ENCODE measurements around the gene ZNF484. TPM values are rescaled to one million over a fixed set of nuclear protein-coding genes. Genes with fewer than 3 reads are reported as not detected.
A peak's percentile ranks its signal among the peaks of the same experiment; 100 is the strongest.
"Not testable (repeated sequence)": the region's sequence is repeated elsewhere in the genome, so short reads cannot be mapped to it uniquely, and the experiment has no call there.

ZNF484 gene
- 16.0 and 16.6 TPM in 2 replicates for total RNA-seq (2014; rRNA removed; shearing (Covaris generic))
- polyA plus RNA-seq (2014; cell fraction: nucleus; rRNA removed) = 2.9 and 5.7 TPM in 2 replicates

DNA sequence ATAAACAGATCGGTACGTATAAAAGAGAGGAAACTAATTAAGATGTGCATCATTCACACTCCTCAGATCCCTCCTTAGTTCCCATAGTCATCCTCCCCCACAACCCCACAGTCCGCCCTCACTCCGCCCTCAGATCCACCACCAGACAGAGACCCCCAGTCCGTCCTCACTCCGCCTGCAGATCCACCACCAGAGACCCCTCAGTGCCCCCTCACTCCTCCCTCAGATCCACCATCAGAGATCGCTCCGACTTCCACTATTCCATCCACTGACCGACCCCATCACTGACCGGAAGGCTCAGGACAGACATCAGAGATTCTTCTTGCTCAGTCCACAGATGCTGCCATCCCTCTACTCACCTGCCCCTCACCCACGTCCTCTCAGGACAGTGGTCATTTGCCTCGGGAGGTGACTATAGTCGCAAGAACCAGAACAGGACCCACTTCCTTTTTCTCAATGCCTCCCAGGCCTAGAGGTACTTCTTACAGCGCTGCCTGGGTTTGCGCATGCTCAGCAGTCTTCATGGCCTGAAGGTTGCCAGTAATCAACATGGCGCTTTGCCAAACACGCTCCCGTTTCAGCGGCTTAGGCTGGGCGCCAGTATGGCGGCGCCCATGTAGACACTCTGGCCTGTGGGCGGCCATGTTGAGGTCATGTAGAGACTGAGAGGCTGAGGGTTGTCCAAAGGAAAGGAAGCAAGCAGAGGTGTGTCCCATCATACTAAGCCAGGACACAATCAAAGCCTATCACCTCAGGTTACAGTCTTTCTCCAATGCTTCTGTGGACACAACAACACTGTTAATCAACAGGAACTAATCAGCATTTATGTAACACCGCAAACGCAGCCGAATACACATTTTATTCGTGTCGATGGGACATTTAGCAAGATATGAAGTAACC, at the start of gene ZNF484:
ZNF484 (minus strand) TSS at position 508 of the 900 bp plus-strand sequence. CDS start 3,009 bp downstream, outside the sequence.
- DNase-seq (ENCODE audit: extremely low read depth, low read depth) = peak; percentile 99

DNA sequence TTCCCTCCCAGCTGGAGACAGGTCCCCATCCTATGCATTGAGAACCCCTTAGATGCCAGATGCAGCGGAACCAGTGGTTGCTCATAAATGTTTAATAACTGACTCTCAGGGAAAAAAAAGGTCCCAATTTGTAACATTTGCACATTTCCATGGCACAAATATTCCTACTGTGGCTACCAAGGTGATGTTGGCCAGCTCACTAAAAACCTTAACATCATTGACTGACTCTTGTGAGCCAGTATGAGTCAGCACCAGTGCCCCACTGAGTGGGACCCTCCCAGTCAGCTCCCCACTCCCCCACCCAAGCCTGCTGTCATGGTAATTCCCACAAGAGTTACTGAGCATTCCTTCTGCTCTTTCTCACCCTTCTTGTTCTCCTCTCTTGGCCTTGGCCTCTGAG, 42.6 kb upstream of the ZNF484 start:
- DNase-seq (ENCODE audit: extremely low read depth, low read depth) = no peak

GRCh38 chr9:92917176-92917800, 39.5 kb upstream of the ZNF484 start:
- DNase-seq (ENCODE audit: extremely low read depth, low read depth) = no peak

DNA sequence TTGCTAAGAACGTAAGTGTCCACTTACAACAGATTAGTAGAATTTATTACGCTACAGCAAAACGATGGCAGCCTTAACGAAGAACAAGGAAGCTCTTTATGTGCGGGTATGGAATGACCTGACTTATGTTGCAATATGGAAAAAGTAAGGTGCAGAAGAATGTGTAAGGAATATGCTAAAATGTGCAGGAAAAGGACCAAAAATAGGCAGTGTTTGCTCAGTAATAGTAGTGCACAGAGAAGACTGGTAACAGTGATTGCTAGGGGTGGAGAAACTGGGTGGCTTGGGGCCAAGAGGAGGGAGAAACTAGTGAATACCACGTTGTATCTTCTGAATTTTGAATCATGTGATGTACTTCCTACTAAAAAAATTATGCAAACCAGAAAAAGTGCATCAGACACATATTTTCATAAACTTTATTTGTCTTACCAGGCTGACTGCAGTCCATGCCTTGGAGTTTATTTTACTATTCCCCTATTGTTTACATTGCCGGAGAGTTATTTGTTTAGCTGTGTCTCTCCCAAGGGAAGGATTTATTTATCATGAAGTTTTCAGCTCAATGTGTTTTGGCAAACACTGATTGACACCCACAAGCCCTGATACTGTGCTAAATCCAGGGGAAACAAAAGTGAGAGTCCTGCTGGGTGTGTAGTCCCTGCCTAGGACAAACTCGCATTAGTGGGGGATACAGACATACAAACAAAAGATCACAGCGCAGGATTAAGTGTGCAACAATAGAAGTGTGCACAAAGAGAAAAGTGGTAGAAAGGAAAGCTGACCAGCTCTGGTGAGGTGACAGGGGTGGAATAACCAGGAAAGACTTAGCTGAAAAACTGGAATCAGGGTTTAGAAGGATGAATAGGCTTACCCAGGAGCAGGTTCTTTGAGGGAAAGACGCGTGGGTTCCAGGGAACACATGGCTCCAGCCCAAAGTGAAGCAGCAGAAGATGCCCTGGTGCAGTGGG, 34.0 kb upstream of the ZNF484 start:
- peak; percentile 91 for DNase-seq (ENCODE audit: extremely low read depth, low read depth)

- DNase-seq (ENCODE audit: extremely low read depth, low read depth) = not testable (repeated sequence)
Observed at GRCh38 chr9:92905137-92905536, 27.3 kb upstream of the ZNF484 start.

DNA sequence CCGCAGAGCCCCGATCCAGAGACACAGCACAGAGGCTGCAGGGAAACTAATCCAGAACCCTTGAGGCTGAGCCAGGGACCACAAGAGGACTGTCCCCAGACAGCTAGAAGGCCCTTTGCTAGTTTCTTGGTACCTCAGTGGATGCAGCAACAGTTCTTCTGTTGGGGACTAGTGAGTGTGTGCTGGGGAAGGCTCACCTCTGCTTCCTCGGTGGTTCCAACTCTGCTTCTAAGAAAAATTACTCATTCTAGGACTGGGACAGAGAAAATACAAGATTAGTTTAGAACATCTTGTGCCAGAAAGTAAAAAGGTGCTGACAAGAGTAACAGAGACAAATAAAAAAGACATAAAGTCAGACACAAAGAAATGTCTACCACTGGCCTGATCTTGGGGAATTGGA, 19.5 kb upstream of the ZNF484 start:
- DNase-seq (ENCODE audit: extremely low read depth, low read depth) = no peak

DNA sequence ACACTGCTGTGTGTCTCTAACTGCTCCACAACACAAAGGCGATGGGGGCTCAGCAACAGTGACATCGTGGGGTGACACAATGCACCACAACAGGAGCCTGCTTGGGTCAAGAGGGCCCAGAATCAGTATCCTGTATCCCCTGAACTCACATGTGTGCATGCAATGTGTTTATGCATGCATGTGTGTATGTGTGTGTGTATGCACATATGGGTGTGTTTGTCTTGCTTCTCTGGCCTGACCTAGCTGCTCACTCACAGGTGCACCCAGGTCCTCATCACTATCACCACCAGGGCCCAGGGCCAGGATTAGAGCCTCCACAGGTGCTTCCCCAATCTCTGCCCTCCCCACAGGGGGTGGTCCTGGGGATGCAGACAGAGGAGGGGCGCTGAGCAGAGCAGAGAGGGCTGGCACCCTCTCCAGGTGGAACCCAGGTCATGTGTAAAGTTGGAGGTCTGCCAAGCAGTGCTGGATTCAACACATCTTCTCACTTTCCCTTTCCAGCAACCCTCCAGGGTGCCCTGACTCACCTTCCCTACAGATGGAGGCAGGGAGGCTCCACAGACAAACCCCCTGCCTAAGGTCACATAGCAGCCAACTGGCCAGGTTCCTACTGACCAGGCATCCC, 18.1 kb upstream of the ZNF484 start:
- no peak for DNase-seq (ENCODE audit: extremely low read depth, low read depth)

GRCh38 chr9:92894711-92895362, 17.0 kb upstream of the ZNF484 start:
- DNase-seq (ENCODE audit: extremely low read depth, low read depth) = no peak

DNA sequence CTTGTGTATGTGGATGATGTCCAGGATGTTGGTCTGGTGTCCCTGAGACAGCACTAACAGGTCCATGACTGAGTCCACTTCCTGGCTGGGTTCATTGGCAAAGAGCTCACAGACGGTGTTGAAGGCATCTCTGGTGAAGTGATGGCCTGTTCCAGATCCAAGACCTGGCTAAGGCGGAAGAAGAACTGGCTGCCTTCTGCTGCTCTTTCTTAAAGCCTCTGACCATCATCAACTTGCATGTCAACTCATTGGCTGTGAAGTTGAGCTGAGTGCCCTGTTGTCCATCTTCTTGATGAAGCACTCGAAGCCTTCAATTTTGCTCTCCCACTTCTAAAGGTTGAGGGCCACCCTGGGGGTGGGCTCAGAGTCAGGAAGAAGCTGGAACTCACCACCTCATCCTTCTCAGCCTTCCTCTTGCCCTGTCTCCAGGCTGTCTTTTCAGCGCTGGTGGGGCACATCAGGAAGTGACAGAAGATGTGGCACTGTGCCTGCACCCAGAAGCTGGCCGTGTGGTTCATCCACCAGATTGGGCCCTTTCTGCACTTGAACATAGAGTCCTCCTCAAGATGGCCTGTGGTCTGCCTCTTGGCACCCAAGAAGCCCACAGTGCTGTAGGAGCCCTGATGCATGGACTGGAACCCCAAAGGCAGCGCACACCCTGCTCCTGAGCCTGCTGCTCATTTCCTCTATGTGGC, 16.2 kb upstream of the ZNF484 start:
- not testable (repeated sequence) for DNase-seq (ENCODE audit: extremely low read depth, low read depth)

DNA sequence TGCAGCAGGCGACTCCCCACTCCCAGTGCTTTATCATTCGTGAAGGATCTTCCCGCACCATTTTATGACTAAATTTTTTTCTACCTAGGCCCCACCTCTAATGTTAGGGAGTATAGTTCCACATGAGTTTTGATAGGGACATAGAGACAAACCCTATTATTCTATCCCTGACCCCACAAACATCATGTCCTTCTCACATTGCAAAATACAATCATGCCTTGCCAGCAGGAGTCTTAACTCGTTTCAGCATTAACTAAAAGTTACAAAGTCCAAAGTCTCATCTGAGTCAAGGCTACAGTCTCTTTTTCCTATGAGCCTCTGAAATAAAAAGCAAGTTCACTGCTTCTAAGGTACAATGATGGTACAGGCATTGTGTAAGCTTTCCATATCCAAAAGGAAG, 14.4 kb upstream of the ZNF484 start:
- not testable (repeated sequence) for DNase-seq (ENCODE audit: extremely low read depth, low read depth)

GRCh38 chr9:92890761-92891160, 12.9 kb upstream of the ZNF484 start:
- DNase-seq (ENCODE audit: extremely low read depth, low read depth) = no peak

DNA sequence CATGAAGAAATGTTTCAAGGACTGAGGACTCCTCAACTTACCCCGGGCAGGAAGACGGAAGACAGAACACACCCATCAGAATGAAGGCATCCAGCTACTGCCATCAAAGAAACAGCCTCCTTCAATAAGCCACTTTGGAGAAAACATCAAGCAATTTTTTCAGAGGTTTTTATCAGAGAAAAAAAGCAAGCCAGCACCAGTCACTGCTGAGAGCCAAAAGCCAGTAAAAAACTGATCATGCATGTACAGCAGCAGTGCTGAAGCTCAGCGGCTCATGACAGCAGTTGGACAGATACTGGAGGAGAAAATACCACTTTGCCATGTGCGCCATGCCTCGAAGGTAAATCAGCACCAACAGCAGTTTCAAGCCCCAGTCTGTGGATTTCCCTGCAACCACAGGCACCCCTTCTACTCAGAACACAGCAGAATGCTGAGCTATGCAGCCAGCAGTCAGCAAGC, 10.1 kb upstream of the ZNF484 start:
- DNase-seq (ENCODE audit: extremely low read depth, low read depth) = no peak

DNA sequence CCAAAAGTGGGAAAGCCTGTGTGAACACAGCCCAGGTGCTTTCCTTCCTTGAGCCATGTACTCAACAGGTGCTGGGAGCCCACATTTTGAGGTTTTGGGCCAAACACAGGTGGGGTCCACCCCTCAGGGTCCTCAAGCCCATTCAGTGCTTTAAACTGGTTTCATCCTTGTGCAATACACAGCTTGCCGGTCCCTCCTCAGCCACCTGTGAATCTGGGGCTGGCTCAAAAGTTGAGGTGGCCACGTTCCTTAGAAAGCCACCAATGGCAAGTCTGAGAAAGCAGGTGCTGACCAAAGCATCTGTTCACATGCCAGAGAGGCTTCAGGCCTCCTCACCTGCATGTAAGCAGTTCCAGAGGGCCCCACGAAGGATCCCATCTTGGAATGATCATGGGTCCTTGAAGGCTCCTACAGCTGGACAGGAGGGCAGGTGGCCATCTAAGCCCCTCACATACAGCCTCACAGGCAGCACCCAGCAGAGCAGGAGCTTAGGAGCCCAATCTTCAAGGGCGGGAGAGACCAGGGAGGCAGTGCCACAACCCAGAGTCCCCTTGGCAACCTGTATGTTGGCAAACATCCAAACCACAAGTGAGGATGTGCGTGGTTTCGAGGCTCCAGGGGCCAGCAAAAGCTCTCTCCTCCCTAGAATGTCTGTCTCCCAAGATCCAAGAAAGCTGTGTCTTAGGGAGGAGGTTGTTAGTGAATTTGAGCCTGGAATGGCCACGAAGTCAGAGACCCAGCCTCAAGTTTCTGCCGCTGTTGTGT, 9.2 kb upstream of the ZNF484 start:
- not testable (repeated sequence) for DNase-seq (ENCODE audit: extremely low read depth, low read depth)

DNA sequence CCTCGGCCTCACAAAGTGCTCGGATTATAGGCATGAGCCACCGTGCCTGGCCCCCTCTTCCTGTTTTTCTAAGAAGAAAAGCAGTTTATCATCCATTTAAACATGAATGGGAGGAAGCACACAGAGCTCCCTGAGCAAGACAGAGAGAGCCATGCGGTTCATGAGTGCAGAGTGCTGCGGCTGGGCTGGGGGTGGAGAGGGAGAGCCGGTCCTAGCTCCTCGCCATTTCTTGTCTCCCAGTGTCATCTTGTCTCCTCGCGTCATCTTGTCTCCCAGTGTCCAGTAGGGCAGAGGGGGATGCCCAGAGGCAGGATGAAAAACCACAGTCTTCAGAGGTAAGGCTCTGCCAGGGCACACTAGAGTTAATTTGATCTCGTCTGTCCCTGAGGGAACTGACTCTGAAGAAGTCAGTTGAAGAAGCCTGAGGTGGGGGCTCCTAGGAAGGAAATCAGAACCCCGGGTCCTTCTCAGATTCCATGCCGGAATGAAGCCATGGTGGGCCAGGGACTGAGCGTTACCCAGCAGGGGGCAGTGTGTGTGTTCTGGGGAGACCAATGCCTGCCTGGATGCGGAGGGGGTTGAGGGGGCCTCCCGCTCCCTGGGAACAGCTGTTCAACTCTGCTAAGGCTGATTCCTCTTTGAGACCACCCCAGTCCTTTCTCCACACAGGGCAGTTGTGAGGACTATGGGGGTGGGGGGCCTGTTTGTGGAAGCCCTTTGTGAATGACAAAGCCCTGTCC, 6.0 kb upstream of the ZNF484 start:
- DNase-seq (ENCODE audit: extremely low read depth, low read depth) = not testable (repeated sequence)

DNA sequence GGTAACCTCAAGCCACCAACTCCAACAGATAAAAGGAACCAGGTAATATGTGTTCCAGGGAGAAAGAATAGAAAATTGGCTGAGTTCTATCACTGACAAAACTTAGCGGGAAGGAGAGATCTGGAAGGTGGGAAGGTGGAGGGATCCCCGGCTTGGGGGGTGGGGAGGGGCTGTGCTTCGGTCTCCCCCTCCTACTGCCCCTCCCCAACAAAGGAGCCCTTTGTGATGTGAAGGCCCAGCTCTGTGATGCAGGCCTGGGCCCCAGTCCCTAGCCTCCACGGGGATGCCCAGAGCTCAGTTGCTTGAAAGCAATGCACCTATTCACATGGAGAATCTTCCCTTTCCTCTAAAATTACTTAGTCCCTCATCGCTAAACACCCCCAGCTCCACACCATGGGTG, 4.4 kb upstream of the ZNF484 start:
- DNase-seq (ENCODE audit: extremely low read depth, low read depth) = no peak

- DNase-seq (ENCODE audit: extremely low read depth, low read depth) = no peak
Observed at GRCh38 chr9:92875373-92875772, 2.5 kb downstream of the ZNF484 start.

DNA sequence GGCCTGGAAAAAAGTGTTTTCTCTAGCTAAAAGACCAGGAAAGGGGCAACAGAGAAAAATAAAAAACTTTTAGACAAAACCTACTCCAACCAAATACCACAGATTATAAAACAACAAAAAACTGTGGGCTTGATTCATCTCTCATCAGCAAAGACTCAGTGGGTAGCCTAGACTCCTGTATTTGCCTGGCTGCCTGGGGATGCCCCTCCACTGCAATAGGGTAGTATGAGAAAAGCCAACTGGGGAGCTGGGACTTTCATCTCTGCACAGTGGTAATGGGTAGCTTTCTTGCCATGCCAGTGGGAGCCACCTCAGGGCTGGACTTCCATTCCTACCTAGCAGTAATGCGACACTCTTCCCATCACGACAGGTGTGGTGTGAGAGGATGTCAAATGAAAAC, 7.5 kb downstream of the ZNF484 start:
- DNase-seq (ENCODE audit: extremely low read depth, low read depth) = no peak

GRCh38 chr9:92866600-92866999, 11.2 kb downstream of the ZNF484 start:
- not testable (repeated sequence) for DNase-seq (ENCODE audit: extremely low read depth, low read depth)
